H1 (cell line): ENCODE measurements around the gene PTPRD. TPM values are rescaled to one million over a fixed set of nuclear protein-coding genes. Genes with fewer than 3 reads are reported as not detected.

Experiments used
- CTBP2 ChIP-seq: IDR thresholded peaks from 2 replicates; pipeline ENCODE4 v1.7.0; 2011; ENCODE audit warnings: borderline replicate concordance, mild to moderate bottlenecking, moderate library complexity, mixed read lengths, low read length; ENCODE audit not compliant: insufficient read depth, insufficient read length
- RFX5 ChIP-seq: IDR thresholded peaks from 2 replicates; pipeline ENCODE4 v1.6.1; 2011; ENCODE audit warnings: low read depth, low read length, improper control_type of control experiment, borderline replicate concordance
- SRF ChIP-seq: IDR thresholded peaks from 2 replicates; pipeline ENCODE4 v1.6.1; 2011; ENCODE audit warnings: mild to moderate bottlenecking, low read depth, low read length, moderate library complexity
- TAF7 ChIP-seq: optimal IDR thresholded peaks from 2 replicates; pipeline ENCODE3; 2011; ENCODE audit warnings: low read depth, mild to moderate bottlenecking, inconsistent platforms, low read length, moderate library complexity, borderline replicate concordance
- YY1 ChIP-seq: IDR thresholded peaks from 2 replicates; pipeline ENCODE4 v1.6.1; 2011; ENCODE audit warnings: low read depth, mild to moderate bottlenecking, low read length
- polyA plus RNA-seq, 7 experiments: library from polyadenylated mRNA; depleted of rRNA in 3 of 7; stranded (reverse) in 5 of 7; unstranded in 2 of 7; fragments of >200 nt in 5 of 7; fragments of 200-250 nt in 2 of 7; gene quantifications; 1 replicate in 5 of 7; 2 replicates in 1 of 7; 4 replicates in 1 of 7; pipeline versions ENCODE4 v1.2.1 to v1.2.3, GENCODE V29; 2011 to 2013; ENCODE audit warnings: missing spikeins in 2 of 7, mixed read lengths in 2 of 7
- total RNA-seq: library from RNA; stranded (reverse); fragmentation: NEBNext Ultra II Directional; extraction: Animal tissue kit (Norgen Biotek cat#: 25700); gene quantifications from 2 replicates; pipeline ENCODE4 v1.2.1, GENCODE V29; 2021

The PTPRD gene
- total and polyA plus RNA-seq, 2 of the 8 experiments (the other 6 are each of a cell fraction or from before 2014, with no cell fraction given) = 17.2 to 77.0 TPM

DNA sequence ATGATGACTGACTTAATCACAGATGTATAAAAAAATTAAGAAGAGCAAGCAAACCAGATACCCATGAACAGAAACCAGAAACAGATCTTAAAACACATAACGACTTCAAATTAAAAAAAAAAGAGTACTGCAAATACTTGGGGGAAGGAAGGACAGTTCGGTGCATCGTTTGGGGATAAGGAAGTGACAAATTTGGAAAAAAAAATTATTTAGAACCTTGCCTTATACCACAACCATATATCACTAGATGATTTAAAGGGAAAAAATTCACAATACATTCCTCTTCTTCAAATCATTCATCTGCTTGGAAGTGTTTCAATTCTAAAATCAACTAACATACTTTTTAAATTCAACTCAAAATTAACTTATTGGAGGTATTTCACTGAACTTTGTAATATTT is 1774.7 kb downstream of the PTPRD start (continued):
- TF ChIP-seq CTBP2 (no peak), RFX5 (no peak), YY1 (no peak), SRF (no peak), TAF7 (no peak)
- TF ChIP-seq, all 59 proteins: peak for 0
